Neuron (in vitro differentiated cells): Measurements from ENCODE around the gene OR9Q1.

Source experiments
- H2AFZ ChIP-seq: one replicate; pipeline ENCODE4 v1.6.1; 2013; ENCODE audit warnings: low read depth, mild to moderate bottlenecking, inconsistent platforms, low read length, moderate library complexity
- H3K27me3 ChIP-seq: one replicate; pipeline ENCODE4 v1.6.1; 2013; ENCODE audit warnings: low read length; ENCODE audit not compliant: insufficient read depth
- H3K36me3 ChIP-seq: one replicate; pipeline ENCODE4 v1.6.1; 2013; ENCODE audit warnings: low read length; ENCODE audit not compliant: insufficient read depth
- H3K4me1 ChIP-seq: one replicate; pipeline ENCODE4 v1.6.1; 2013; ENCODE audit warnings: low read length; ENCODE audit not compliant: insufficient read depth
- H3K4me3 ChIP-seq: 2 replicates; pipeline ENCODE4 v1.5.1; 2013; ENCODE audit warnings: mild to moderate bottlenecking, low read length, moderate library complexity
- H3K9me3 ChIP-seq: one replicate; pipeline ENCODE4 v1.6.1; 2013; ENCODE audit warnings: low read length

The OR9Q1 gene

DNA sequence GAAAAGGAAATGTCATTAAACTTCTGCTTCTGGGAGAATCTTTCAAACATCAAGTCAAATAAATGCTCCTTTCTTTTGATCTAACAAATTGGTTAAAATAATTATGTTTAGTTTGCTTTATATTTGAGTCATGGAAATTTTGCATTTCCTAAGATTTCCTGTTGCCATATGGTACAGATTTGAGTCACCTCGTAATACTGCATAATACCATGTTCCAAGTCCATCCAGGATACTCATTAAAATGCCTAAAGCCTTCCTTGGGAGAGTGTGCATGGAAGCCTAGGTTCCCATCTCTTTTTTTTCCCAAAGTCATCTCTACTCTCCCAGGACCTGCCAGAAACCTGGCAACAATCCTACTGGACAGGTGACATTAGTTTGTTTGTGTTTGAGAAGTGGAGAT lies 97.4 kb downstream of the OR9Q1 start:
- H3K9me3 ChIP-seq, result no peaks in the 10 kb centered on the region
- no peak overlapping the region for H2AFZ ChIP-seq

DNA sequence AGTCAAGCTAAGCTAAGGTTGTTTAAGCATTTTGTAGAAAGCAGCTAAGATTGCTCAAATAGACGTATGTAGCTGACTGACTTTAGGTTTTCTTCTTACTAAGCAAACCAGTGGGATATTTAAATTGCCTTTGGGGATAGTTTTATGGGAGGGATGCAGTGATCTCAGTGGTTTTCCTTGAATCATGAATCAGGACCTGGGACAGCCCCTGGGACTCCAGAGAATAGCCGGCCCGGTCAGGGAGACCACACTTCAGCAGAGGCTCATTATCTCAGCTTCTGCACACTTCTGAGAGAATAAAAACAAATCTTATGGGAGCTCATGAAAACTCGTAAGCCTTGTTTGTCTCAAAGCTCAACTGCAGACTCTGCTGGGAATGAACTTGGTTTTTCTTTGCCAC lies 101.8 kb downstream of the OR9Q1 start, which contains the start of gene OR9I1:
Gene OR9I1 (minus strand): TSS at position 62 of the 400 bp plus-strand sequence. CDS start 6,086 bp downstream, outside the sequence.
- H3K4me3 ChIP-seq, result no peak within 1 kb of the TSS
- no peak within 1 kb of the TSS for H2AFZ ChIP-seq
- H3K9me3 ChIP-seq, result no peaks in the 10 kb centered on the region
- no peaks in the 10 kb centered on the region for H3K36me3 ChIP-seq
- H3K4me1 ChIP-seq, result no peaks in the 10 kb centered on the region
- no peaks in the 10 kb centered on the region for H3K27me3 ChIP-seq

More for the DNA sequence above, 97.4 kb downstream of the OR9Q1 start:
- Histone ChIP-seq H3K4me1 (no peaks in the 10 kb centered on the region), H3K36me3 (no peaks in the 10 kb centered on the region), H3K27me3 (no peaks in the 10 kb centered on the region), H3K4me3 (no peak overlapping the region)

GRCh38 chr11:58127350-58127749 lies 103.7 kb downstream of the OR9Q1 start:
- Histone ChIP-seq H2AFZ (no peak overlapping the region), H3K9me3 (no peaks in the 10 kb centered on the region), H3K27me3 (no peaks in the 10 kb centered on the region), H3K4me3 (no peak overlapping the region), H3K4me1 (no peaks in the 10 kb centered on the region), H3K36me3 (no peaks in the 10 kb centered on the region)

DNA sequence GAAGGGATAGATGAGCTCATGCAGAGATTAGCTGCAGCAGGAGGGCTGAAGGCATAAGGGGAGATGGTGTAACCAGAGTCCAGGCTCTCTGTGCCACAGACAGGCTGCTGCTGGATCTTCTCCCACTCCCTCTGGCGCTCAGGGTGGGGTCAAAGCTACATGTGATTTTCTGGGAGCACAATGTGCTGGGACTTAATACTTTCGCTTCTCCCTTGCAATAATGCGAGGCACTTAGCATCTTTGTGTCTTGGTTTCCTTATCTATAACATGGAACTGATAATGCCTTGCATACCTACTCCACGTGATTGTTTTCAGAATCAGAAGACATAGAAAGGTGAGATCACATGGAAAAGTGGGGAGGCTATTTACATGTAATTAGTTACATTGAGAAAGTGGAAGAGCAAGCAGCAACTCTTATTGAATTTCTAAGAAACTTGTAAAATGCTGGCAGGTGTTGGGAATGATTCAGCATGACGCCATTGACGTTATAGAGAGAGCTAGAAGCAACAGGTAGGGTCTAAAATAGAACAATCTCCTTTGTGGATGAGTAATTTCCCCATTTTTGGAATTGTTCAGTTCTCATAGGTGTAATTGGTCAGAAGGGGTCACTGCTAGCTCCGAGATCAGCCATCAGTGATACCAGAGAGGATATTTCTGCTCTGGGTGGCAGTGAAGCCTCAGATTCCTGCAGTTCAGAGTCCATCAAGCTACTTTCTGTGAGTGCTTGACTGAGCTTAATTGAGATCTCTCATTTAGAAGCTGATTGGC lies 109.8 kb downstream of the OR9Q1 start:
- Histone ChIP-seq H3K9me3 (no peaks in the 10 kb centered on the region), H3K4me3 (no peak overlapping the region), H3K27me3 (no peaks in the 10 kb centered on the region), H3K36me3 (no peaks in the 10 kb centered on the region), H2AFZ (no peak overlapping the region), H3K4me1 (no peaks in the 10 kb centered on the region)

DNA sequence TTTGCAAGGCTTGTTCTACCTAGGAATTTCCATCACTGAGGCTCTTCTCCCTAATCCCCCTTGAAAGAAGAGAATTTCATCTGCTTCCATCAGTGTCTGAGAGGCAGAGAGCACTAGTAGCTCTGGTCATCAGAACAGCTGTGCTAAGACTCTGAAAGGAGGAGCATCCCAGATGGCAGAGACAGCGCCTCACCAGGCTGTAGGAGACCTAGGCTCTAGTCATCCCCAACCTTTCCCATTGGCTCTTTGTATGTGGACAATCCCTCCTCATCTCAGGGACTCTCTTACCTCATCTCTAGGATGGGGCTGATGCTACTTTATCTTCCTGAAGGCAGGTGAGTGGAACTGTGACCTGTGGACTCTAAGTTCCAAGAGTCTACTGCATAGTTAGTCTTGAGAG lies 110.5 kb downstream of the OR9Q1 start:
- no peaks in the 10 kb centered on the region for H3K27me3 ChIP-seq
- H3K4me1 ChIP-seq, result no peaks in the 10 kb centered on the region
- H3K36me3 ChIP-seq, result no peaks in the 10 kb centered on the region
- no peak overlapping the region for H2AFZ ChIP-seq
- no peak overlapping the region for H3K4me3 ChIP-seq
- H3K9me3 ChIP-seq, result no peaks in the 10 kb centered on the region

GRCh38 chr11:58135171-58135570 lies 111.5 kb downstream of the OR9Q1 start:
- H3K36me3 ChIP-seq, result no peaks in the 10 kb centered on the region
- H2AFZ ChIP-seq, result no peak overlapping the region
- no peak overlapping the region for H3K4me3 ChIP-seq
- H3K4me1 ChIP-seq, result no peaks in the 10 kb centered on the region
- no peaks in the 10 kb centered on the region for H3K27me3 ChIP-seq
- H3K9me3 ChIP-seq, result no peaks in the 10 kb centered on the region

DNA sequence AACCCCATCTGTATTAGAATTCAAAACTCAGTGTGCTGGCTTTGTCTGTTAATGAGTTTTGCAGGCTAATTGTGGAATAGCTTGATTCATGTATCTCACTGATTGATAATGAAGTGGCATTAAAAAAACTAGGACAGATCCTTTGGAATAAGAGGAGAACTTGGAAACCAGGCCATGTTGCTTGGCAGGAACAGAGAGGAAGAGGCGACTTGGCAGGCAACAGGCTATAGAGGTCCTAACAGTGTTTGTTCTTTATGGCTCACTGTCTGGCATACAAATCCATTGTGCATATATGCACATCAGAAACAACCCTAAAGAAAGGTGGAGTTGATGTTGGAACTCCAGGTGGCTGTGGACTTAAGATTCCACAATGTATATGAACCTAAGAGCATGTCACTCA lies 119.1 kb downstream of the OR9Q1 start:
- Histone ChIP-seq H3K27me3 (no peaks in the 10 kb centered on the region), H3K9me3 (no peaks in the 10 kb centered on the region), H3K4me1 (no peaks in the 10 kb centered on the region), H3K4me3 (no peak overlapping the region), H2AFZ (no peak overlapping the region), H3K36me3 (no peaks in the 10 kb centered on the region)

- no peak overlapping the region for H2AFZ ChIP-seq
- no peaks in the 10 kb centered on the region for H3K27me3 ChIP-seq
- no peaks in the 10 kb centered on the region for H3K4me1 ChIP-seq
Observed at GRCh38 chr11:58152781-58153180, 129.1 kb downstream of the OR9Q1 start.

GRCh38 chr11:58164389-58164788 lies 140.7 kb downstream of the OR9Q1 start:
- no peaks in the 10 kb centered on the region for H3K4me1 ChIP-seq
- peaks cover 2% of the 10 kb centered on the region for H3K27me3 ChIP-seq
- no peak overlapping the region for H3K4me3 ChIP-seq
- no peak overlapping the region for H2AFZ ChIP-seq
- no peaks in the 10 kb centered on the region for H3K36me3 ChIP-seq
- H3K9me3 ChIP-seq, result no peaks in the 10 kb centered on the region

More at GRCh38 chr11:58152781-58153180, 129.1 kb downstream of the OR9Q1 start:
- H3K9me3 ChIP-seq, result no peaks in the 10 kb centered on the region
- no peaks in the 10 kb centered on the region for H3K36me3 ChIP-seq
- H3K4me3 ChIP-seq, result no peak overlapping the region

DNA sequence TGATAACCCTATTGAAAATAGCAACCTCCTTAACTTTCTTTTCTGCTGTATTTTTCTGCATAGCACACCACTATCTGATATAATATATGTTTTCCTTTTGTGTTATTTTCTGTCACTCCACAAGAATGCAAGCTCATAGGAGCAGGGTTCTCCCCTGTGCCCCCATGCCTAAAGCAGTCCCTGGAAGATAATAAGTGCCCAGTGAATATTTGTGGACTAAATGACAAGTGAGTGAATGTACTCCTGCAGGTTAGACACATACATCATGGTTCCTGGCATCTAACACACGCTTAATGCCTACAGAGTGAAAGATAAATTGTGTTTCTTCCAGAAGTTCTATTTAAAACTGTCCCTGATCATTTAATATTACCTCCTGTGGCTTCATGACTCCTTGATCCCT lies 141.3 kb downstream of the OR9Q1 start:
- H2AFZ ChIP-seq, result no peak overlapping the region
- no peaks in the 10 kb centered on the region for H3K9me3 ChIP-seq
- H3K4me3 ChIP-seq, result no peak overlapping the region
- H3K4me1 ChIP-seq, result no peaks in the 10 kb centered on the region
- H3K36me3 ChIP-seq, result no peaks in the 10 kb centered on the region
- peaks cover 2% of the 10 kb centered on the region for H3K27me3 ChIP-seq

GRCh38 chr11:58165504-58166106 lies 141.9 kb downstream of the OR9Q1 start:
- Histone ChIP-seq H3K36me3 (no peaks in the 10 kb centered on the region), H3K9me3 (no peaks in the 10 kb centered on the region), H3K4me1 (no peaks in the 10 kb centered on the region), H2AFZ (no peak overlapping the region), H3K27me3 (peaks cover 2% of the 10 kb centered on the region), H3K4me3 (no peak overlapping the region)

- Histone ChIP-seq H2AFZ (no peak overlapping the region), H3K36me3 (no peaks in the 10 kb centered on the region), H3K9me3 (no peaks in the 10 kb centered on the region), H3K4me3 (no peak overlapping the region), H3K4me1 (no peaks in the 10 kb centered on the region), H3K27me3 (no peaks in the 10 kb centered on the region)
Observed at GRCh38 chr11:58177409-58178054, 153.9 kb downstream of the OR9Q1 start.

DNA sequence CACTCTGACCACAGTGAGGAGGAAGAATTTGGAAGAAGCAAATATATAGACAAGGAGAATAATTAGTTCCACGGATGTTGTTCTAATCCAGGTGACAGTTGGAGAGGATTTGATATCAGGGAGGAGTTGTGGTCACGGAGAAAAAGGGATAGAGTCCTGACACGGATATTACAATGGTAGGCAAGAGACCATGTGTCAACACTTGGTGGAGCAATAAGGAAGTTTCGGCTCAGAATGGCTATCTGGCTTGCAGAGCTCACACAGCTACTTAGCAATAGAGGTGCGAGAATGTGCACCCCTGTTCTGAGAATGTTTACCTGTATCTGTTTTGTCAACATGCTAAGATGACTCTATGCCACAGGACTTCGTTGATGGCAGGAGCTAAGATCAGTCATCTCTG lies 154.8 kb downstream of the OR9Q1 start:
- H3K27me3 ChIP-seq, result no peaks in the 10 kb centered on the region
- H2AFZ ChIP-seq, result no peak overlapping the region
- no peaks in the 10 kb centered on the region for H3K4me1 ChIP-seq
- no peaks in the 10 kb centered on the region for H3K9me3 ChIP-seq
- H3K36me3 ChIP-seq, result no peaks in the 10 kb centered on the region
- H3K4me3 ChIP-seq, result no peak overlapping the region
